WTC11 (cell line): ENCODE measurements around the gene LIPI. TPM values are rescaled to one million over a fixed set of nuclear protein-coding genes. Genes with fewer than 3 reads are reported as not detected.

Source experiments
- ATAC-seq: fragments of 200-7000 bp; cut with Tn5 transposase; 2 replicates; pipeline ENCODE4 v1.10.0; 2021; ENCODE audit warnings: mild to moderate bottlenecking, moderate library complexity
- CTCF ChIA-PET: fragments of 300-600 bp; sonication (Branson Sonifier 250); formaldehyde crosslinking; loops from one replicate; lab custom pipeline; 2021; ENCODE audit warnings: antibody characterized with exemption; lab: Charles Lee
- POLR2A ChIA-PET: fragments of 350-600 bp; sonication (Branson Sonifier 250); formaldehyde crosslinking; loops from one replicate; lab custom pipeline; 2021; ENCODE audit warnings: antibody characterized with exemption; lab: Charles Lee
- DNase-seq: peaks from one replicate; pipeline ENCODE4 v3.0.0; 2021; ENCODE audit warnings: low spot score
- H3K27ac Mint-ChIP-seq: 2 replicates; pipeline ENCODE4 v1.8.0; 2021; ENCODE audit warnings: mixed read lengths
- H3K27me3 Mint-ChIP-seq: 2 replicates; pipeline ENCODE4 v1.8.0; 2021; ENCODE audit warnings: low read depth, mild to moderate bottlenecking, moderate library complexity, mixed read lengths
- H3K36me3 Mint-ChIP-seq: 2 replicates; pipeline ENCODE4 v1.8.0; 2021; ENCODE audit warnings: mixed read lengths
- H3K4me1 Mint-ChIP-seq: 2 replicates; pipeline ENCODE4 v1.8.0; 2022; ENCODE audit warnings: mixed read lengths
- H3K4me3 Mint-ChIP-seq: 2 replicates; pipeline ENCODE4 v1.8.0; 2021; ENCODE audit warnings: mild to moderate bottlenecking, moderate library complexity, mixed read lengths
- H3K9me3 Mint-ChIP-seq: 2 replicates; pipeline ENCODE4 v1.8.0; 2021; ENCODE audit warnings: mixed read lengths
- ATF1 ChIP-seq: sonication (generic); formaldehyde crosslinking; IDR thresholded peaks from 2 replicates; pipeline ENCODE4 v1.8.1; 2023; ENCODE audit warnings: mild to moderate bottlenecking, moderate library complexity, missing genetic modification reagents
- ELF4 ChIP-seq: sonication (generic); formaldehyde crosslinking; IDR thresholded peaks from 2 replicates; pipeline ENCODE4 v1.8.1; 2022; ENCODE audit warnings: low read depth, mild to moderate bottlenecking, moderate library complexity, missing genetic modification reagents
- ESRRA ChIP-seq: sonication (generic); formaldehyde crosslinking; IDR thresholded peaks from 2 replicates; pipeline ENCODE4 v1.8.1; 2022; ENCODE audit warnings: mild to moderate bottlenecking, missing genetic modification reagents, borderline replicate concordance
- FOXJ3 ChIP-seq: sonication (generic); formaldehyde crosslinking; IDR thresholded peaks from 2 replicates; pipeline ENCODE4 v1.9.0; 2021; ENCODE audit warnings: missing genetic modification reagents, mild to moderate bottlenecking, borderline replicate concordance
- FOXK1 ChIP-seq: sonication (generic); formaldehyde crosslinking; IDR thresholded peaks from 2 replicates; pipeline ENCODE4 v1.8.0; 2022; ENCODE audit warnings: mild to moderate bottlenecking, moderate library complexity, missing genetic modification reagents
- GABPB1 ChIP-seq: sonication (generic); formaldehyde crosslinking; IDR thresholded peaks from 2 replicates; pipeline ENCODE4 v1.8.1; 2023; ENCODE audit warnings: mild to moderate bottlenecking, missing genetic modification reagents
- IRF2 ChIP-seq: sonication (generic); formaldehyde crosslinking; IDR thresholded peaks from 2 replicates; pipeline ENCODE4 v1.8.0; 2022; ENCODE audit warnings: low read depth, missing genetic modification reagents, borderline replicate concordance
- NR1H2 ChIP-seq: sonication (generic); formaldehyde crosslinking; IDR thresholded peaks from 2 replicates; pipeline ENCODE4 v1.9.0; 2021; ENCODE audit warnings: mild to moderate bottlenecking, moderate library complexity, missing genetic modification reagents
- PRRX2 ChIP-seq: fragments of 250-450 bp; sonication (Bioruptor Pico); IDR thresholded peaks from 2 replicates; pipeline ENCODE4 v1.8.0; 2021; ENCODE audit warnings: mild to moderate bottlenecking
- RELA ChIP-seq: sonication (generic); formaldehyde crosslinking; IDR thresholded peaks from 2 replicates; pipeline ENCODE4 v1.8.1; 2022; ENCODE audit warnings: missing genetic modification reagents, mild to moderate bottlenecking, borderline replicate concordance
- SMAD4 ChIP-seq: sonication (generic); formaldehyde crosslinking; IDR thresholded peaks from 2 replicates; pipeline ENCODE4 v1.8.0; 2022; ENCODE audit warnings: mild to moderate bottlenecking, missing genetic modification reagents
- TEAD1 ChIP-seq: sonication (generic); formaldehyde crosslinking; IDR thresholded peaks from 2 replicates; pipeline ENCODE4 v1.8.0; 2022; ENCODE audit warnings: mild to moderate bottlenecking, missing genetic modification reagents
- TEAD4 ChIP-seq: sonication (generic); formaldehyde crosslinking; IDR thresholded peaks from 2 replicates; pipeline ENCODE4 v1.8.0; 2022; ENCODE audit warnings: mild to moderate bottlenecking, missing genetic modification reagents
- ZNF317 ChIP-seq: sonication (generic); formaldehyde crosslinking; IDR thresholded peaks from 2 replicates; pipeline ENCODE4 v1.8.1; 2023; ENCODE audit warnings: low read depth, mild to moderate bottlenecking, moderate library complexity, missing genetic modification reagents, borderline replicate concordance
- ZNF396 ChIP-seq: fragments of 250-450 bp; sonication (Bioruptor Pico); IDR thresholded peaks from 2 replicates; pipeline ENCODE4 v1.8.0; 2021; ENCODE audit warnings: mild to moderate bottlenecking, moderate library complexity, borderline replicate concordance
- ZNF423 ChIP-seq: fragments of 250-450 bp; sonication (Bioruptor Pico); IDR thresholded peaks from 2 replicates; pipeline ENCODE4 v2.1.2; 2022; ENCODE audit warnings: mild to moderate bottlenecking, moderate library complexity
- total RNA-seq: library from RNA; stranded (reverse); gene quantifications from 3 replicates; pipeline ENCODE4 v1.2.3, GENCODE V29; 2021
- TF ChIP-seq, protein P1 (sequence below): fragments of 250-450 bp; sonication (Bioruptor Pico); IDR thresholded peaks from 2 replicates; pipeline ENCODE4 v1.9.0; 2021; ENCODE audit warnings: moderate library complexity, mild to moderate bottlenecking, inconsistent platforms, borderline replicate concordance
- TF ChIP-seq, protein P2 (sequence below): sonication (generic); formaldehyde crosslinking; IDR thresholded peaks from 2 replicates; pipeline ENCODE4 v1.8.1; 2022; ENCODE audit warnings: missing genetic modification reagents, borderline replicate concordance
- TF ChIP-seq, protein P3 (sequence below): sonication (generic); formaldehyde crosslinking; IDR thresholded peaks from 2 replicates; pipeline ENCODE4 v1.8.0; 2022; ENCODE audit warnings: mild to moderate bottlenecking, missing genetic modification reagents
- TF ChIP-seq, protein P4 (sequence below): sonication (generic); formaldehyde crosslinking; IDR thresholded peaks from 2 replicates; pipeline ENCODE4 v1.8.1; 2022; ENCODE audit warnings: mild to moderate bottlenecking, moderate library complexity, missing genetic modification reagents
- TF ChIP-seq, protein P5 (sequence below): sonication (generic); formaldehyde crosslinking; IDR thresholded peaks from 2 replicates; pipeline ENCODE4 v1.8.1; 2023; ENCODE audit warnings: mild to moderate bottlenecking, missing genetic modification reagents
- TF ChIP-seq, protein P6 (sequence below): sonication (generic); formaldehyde crosslinking; IDR thresholded peaks from 2 replicates; pipeline ENCODE4 v1.8.0; 2023; ENCODE audit warnings: missing genetic modification reagents
- TF ChIP-seq, protein P7 (sequence below): fragments of 250-450 bp; sonication (Bioruptor Pico); IDR thresholded peaks from 2 replicates; pipeline ENCODE4 v1.8.0; 2021; ENCODE audit warnings: mild to moderate bottlenecking

LIPI gene
- total RNA-seq, 1 experiment from 2014 or later: not detected

DNA sequence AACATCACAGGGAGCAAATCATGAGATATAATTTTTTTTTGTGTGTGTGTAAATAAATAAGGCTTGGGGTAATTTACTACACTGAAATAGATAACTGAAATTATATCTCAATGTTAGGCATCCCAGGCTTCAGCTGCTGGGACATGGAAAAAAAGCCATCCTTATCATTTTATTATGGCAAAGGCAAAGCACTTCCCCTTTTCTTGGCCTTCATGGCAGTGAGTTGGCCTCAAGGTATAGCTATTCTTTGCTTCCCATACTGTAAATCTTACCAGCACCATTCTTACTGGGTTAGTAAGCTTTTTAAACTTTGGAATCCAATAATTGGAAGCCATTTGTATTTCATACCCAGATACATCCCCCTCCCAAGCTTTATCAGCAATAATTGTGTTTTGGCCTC lies 34.2 kb upstream of the LIPI start:
- H3K9me3 Mint-ChIP-seq: peaks cover 30% of the 10 kb centered on the region
- DNase-seq: no peak
- no peak overlapping the region for H3K27ac Mint-ChIP-seq
- POLR2A ChIA-PET: no interaction called here
- TF ChIP-seq ZNF317: no peak
- no peak for TF ChIP-seq IRF2 (CRISPR knock-in tag)
- TF ChIP-seq, protein P1, sequence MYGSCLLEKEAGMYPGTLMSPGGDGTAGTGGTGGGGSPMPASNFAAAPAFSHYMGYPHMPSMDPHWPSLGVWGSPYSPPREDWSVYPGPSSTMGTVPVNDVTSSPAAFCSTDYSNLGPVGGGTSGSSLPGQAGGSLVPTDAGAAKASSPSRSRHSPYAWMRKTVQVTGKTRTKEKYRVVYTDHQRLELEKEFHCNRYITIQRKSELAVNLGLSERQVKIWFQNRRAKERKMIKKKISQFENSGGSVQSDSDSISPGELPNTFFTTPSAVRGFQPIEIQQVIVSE: no peak
- no peak for TF ChIP-seq ELF4 (CRISPR knock-in tag)
- TF ChIP-seq GABPB1 (CRISPR knock-in tag): no peak
- TF ChIP-seq FOXK1 (CRISPR knock-in tag): no peak
- no peak for TF ChIP-seq SMAD4
- no peak for TF ChIP-seq ESRRA (CRISPR knock-in tag)
- TF ChIP-seq, protein P2, sequence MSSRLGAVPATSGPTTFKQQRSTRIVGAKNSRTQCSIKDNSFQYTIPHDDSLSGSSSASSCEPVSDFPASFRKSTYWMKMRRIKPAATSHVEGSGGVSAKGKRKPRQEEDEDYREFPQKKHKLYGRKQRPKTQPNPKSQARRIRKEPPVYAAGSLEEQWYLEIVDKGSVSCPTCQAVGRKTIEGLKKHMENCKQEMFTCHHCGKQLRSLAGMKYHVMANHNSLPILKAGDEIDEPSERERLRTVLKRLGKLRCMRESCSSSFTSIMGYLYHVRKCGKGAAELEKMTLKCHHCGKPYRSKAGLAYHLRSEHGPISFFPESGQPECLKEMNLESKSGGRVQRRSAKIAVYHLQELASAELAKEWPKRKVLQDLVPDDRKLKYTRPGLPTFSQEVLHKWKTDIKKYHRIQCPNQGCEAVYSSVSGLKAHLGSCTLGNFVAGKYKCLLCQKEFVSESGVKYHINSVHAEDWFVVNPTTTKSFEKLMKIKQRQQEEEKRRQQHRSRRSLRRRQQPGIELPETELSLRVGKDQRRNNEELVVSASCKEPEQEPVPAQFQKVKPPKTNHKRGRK (CRISPR knock-in tag): no peak
- TF ChIP-seq, protein P3, sequence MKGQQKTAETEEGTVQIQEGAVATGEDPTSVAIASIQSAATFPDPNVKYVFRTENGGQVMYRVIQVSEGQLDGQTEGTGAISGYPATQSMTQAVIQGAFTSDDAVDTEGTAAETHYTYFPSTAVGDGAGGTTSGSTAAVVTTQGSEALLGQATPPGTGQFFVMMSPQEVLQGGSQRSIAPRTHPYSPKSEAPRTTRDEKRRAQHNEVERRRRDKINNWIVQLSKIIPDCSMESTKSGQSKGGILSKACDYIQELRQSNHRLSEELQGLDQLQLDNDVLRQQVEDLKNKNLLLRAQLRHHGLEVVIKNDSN: no peak
- TF ChIP-seq, protein P4, sequence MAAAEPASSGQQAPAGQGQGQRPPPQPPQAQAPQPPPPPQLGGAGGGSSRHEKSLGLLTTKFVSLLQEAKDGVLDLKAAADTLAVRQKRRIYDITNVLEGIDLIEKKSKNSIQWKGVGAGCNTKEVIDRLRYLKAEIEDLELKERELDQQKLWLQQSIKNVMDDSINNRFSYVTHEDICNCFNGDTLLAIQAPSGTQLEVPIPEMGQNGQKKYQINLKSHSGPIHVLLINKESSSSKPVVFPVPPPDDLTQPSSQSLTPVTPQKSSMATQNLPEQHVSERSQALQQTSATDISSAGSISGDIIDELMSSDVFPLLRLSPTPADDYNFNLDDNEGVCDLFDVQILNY (CRISPR knock-in tag): no peak
- no peak for TF ChIP-seq PRRX2 (CRISPR knock-in tag)
- no peak for TF ChIP-seq ZNF423
- TF ChIP-seq, protein P5, sequence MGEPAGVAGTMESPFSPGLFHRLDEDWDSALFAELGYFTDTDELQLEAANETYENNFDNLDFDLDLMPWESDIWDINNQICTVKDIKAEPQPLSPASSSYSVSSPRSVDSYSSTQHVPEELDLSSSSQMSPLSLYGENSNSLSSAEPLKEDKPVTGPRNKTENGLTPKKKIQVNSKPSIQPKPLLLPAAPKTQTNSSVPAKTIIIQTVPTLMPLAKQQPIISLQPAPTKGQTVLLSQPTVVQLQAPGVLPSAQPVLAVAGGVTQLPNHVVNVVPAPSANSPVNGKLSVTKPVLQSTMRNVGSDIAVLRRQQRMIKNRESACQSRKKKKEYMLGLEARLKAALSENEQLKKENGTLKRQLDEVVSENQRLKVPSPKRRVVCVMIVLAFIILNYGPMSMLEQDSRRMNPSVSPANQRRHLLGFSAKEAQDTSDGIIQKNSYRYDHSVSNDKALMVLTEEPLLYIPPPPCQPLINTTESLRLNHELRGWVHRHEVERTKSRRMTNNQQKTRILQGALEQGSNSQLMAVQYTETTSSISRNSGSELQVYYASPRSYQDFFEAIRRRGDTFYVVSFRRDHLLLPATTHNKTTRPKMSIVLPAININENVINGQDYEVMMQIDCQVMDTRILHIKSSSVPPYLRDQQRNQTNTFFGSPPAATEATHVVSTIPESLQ (CRISPR knock-in tag): no peak
- no peak for TF ChIP-seq TEAD4 (CRISPR knock-in tag)
- TF ChIP-seq TEAD1 (CRISPR knock-in tag): no peak
- TF ChIP-seq ATF1: no peak
- no peak for TF ChIP-seq FOXJ3 (CRISPR knock-in tag)
- TF ChIP-seq, all 79 proteins: peak for 0
- Mint-ChIP-seq H3K36me3 (peaks cover 6% of the 10 kb centered on the region), H3K4me3 (no peak overlapping the region), H3K4me1 (peaks cover 10% of the 10 kb centered on the region), H3K27me3 (no peaks in the 10 kb centered on the region)
- CTCF ChIA-PET: no interaction called here
- no peak for ATAC-seq

DNA sequence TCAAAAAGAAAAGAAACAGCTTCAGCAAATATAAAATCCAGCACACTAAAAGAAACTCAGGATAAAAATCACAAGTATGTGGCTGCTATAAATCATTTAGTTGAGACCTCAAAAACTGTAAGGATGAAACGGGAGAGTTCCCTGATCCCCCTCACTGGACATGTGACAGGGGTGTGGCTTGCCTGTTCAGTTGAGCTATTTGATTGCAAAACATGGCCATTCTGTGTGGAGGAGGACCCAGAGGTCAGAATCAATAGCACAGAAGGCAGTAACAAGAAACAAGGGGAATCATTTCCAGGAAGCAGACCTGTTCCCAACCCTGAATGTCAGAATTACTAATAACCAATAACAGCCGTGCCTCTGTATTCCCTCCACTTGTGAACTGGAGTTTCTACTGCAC lies 33.1 kb upstream of the LIPI start:
- CTCF ChIA-PET: interaction anchor here (1.0 to 1.2 kb wide), 2 partner anchors 9 to 10 kb away, joined by 3 to 5 read pairs; no protein-coding TSS in a partner anchor
- Mint-ChIP-seq H3K36me3 (no peaks in the 10 kb centered on the region), H3K27me3 (no peaks in the 10 kb centered on the region), H3K4me3 (no peak overlapping the region), H3K4me1 (peaks cover 13% of the 10 kb centered on the region), H3K27ac (no peak overlapping the region), H3K9me3 (peaks cover 20% of the 10 kb centered on the region)
- ATAC-seq: no peak
- POLR2A ChIA-PET: no interaction called here
- DNase-seq: no peak
- TF ChIP-seq NR1H2 (CRISPR knock-in tag) (no peak), RELA (CRISPR knock-in tag) (no peak), ZNF396 (CRISPR knock-in tag) (no peak), FOXK1 (CRISPR knock-in tag) (no peak)
- TF ChIP-seq, protein P6, sequence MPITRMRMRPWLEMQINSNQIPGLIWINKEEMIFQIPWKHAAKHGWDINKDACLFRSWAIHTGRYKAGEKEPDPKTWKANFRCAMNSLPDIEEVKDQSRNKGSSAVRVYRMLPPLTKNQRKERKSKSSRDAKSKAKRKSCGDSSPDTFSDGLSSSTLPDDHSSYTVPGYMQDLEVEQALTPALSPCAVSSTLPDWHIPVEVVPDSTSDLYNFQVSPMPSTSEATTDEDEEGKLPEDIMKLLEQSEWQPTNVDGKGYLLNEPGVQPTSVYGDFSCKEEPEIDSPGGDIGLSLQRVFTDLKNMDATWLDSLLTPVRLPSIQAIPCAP (CRISPR knock-in tag): no peak
- TF ChIP-seq, protein P7, sequence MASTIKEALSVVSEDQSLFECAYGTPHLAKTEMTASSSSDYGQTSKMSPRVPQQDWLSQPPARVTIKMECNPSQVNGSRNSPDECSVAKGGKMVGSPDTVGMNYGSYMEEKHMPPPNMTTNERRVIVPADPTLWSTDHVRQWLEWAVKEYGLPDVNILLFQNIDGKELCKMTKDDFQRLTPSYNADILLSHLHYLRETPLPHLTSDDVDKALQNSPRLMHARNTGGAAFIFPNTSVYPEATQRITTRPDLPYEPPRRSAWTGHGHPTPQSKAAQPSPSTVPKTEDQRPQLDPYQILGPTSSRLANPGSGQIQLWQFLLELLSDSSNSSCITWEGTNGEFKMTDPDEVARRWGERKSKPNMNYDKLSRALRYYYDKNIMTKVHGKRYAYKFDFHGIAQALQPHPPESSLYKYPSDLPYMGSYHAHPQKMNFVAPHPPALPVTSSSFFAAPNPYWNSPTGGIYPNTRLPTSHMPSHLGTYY (CRISPR knock-in tag): no peak
- TF ChIP-seq, protein P3: peak; percentile 39; the same call in 1 of the 2 replicates
